Activated naive CD4-positive, alpha-beta T cell treated with anti-CD3 and anti-CD28 coated beads, Interleukin-2, amount 50 U/mL, for 16 hours (primary cell): ENCODE data around the gene CMTR1.

Source experiments
- DNase-seq: peaks from one replicate; pipeline ENCODE4 v3.0.0-alpha.2; 2020

The CMTR1 gene

DNA sequence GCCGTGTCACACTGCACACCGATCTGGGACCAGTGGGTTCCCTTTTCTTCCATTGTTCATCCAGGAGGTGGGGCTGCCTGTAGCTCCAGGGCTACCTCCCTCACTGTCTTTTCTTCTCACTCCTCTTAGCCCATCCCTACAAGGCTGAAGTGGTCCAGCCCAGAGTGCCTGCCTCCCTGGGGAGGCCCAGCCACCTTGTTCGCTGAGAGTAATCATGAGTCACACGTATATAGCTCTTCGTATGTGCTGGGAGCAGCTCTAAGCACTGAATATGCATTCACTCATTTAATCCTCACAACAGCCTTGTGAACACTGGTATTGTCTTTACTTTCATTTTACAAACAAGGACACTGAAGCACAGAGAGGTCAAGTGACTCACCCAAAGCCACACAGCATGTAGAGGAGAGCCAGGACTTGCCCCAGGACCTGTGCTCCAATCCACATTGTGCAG is 81.3 kb downstream of the CMTR1 start:
- peak; percentile 58 for DNase-seq

DNA sequence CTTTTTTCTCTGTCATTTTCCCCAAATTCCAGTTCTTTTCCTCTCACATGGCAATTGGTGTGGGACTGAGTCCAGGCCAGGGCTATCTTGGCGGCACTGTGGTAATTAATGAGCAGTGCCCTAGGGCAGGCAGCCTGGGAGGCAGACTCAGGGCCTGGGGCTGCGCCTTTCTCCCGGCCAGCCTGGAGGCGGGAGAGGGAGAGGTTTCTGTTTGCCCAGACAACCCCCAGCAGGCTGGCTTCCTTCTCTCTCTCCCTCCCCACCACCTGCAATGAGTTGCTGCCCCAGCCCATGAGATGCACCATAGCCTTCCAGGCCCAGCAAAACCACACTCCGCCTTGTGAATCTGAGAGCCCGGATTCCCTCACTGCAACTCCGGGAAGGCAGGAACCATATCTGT is 81.8 kb downstream of the CMTR1 start:
- DNase-seq, result no peak

DNA sequence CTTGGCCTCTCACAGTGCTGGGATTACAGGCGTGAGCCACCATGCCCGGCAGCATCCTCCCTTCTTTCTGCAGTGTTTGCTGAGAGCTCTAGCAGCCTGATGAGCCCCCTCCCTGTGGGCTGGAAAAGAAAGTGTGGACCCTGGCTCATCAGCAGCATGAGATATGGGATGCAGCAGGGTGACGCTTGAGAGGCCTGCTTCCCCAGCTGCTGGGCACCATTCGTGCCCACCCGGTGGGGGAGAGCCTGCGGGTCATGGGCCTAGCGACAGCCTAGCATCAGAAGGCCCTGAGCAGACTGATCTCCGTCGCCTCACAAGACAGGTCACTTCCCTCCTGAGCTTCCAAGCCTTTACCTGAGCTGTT is 82.7 kb downstream of the CMTR1 start:
- no peak for DNase-seq

GRCh38 chr6:37516076-37516919 is 83.3 kb downstream of the CMTR1 start:
- peak; percentile 90 for DNase-seq

DNA sequence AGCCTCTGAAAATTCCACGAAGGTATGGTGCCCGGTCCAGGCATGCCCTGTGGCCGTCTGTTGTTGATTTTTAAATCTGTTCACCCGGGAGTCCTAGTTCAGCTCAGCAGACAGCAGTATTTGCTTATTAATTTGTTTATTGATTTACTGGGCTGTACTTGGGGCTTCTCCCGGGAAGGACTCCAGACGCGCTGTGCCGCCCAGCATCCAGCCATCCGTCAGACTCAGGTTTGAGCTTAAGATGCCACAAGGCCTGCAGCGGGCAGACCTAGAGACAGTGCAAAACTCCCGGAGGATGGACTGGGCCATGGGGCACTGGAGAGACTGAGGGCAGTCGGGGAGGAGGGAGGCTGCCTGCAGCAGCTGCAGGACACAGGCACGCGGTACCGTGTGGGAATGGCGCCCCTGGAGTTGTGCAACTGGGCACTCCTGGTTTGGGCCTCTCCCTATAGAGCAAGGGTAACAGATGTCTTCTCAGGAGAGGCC is 83.9 kb downstream of the CMTR1 start:
- peak; percentile 29 for DNase-seq

DNA sequence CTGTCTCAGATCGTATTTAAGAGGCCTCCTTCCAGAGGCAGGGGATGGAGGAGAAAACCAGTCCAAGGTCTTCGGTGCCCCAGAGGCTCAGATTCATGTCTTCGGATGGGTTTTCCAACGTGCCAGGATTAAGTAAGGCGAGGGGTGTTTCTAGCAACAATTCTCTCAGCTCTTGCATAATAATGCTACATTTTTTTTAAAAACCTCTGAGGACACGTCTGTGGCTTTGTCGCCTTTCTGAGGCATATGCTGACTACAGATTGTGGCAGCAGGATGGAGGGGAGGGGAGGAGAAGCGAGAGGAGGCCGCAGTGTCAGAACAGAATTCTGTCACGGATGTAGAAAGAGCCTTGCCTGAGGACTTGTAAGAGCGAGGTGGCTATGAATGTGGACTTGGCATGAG is 84.4 kb downstream of the CMTR1 start:
- DNase-seq, result peak; percentile 71

DNA sequence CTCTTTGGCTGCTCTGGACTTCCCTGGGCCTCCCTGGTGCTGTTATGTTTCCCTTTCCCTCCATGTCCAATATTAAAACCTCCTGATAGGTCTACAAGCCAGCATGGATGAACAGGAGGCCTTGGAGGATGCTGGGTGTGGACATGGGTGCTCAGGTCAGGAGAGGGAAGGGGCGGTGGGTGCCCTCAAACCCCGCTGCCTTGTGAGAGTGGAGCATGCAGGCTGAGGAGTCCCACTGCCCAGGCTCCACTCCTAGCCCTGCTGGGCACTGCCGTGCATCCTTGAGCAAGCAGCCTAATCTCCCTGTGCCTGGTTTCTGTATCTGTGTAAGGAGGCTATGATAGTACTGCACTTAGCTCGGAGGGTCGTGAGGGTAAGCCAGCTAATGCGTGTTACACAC is 85.1 kb downstream of the CMTR1 start:
- no peak for DNase-seq

GRCh38 chr6:37519461-37519860 is 86.4 kb downstream of the CMTR1 start:
- no peak for DNase-seq

GRCh38 chr6:37520926-37521325 is 87.9 kb downstream of the CMTR1 start:
- no peak for DNase-seq

GRCh38 chr6:37521674-37522073 is 88.7 kb downstream of the CMTR1 start:
- no peak for DNase-seq

GRCh38 chr6:37522836-37523235 is 89.8 kb downstream of the CMTR1 start:
- DNase-seq, result no peak

DNA sequence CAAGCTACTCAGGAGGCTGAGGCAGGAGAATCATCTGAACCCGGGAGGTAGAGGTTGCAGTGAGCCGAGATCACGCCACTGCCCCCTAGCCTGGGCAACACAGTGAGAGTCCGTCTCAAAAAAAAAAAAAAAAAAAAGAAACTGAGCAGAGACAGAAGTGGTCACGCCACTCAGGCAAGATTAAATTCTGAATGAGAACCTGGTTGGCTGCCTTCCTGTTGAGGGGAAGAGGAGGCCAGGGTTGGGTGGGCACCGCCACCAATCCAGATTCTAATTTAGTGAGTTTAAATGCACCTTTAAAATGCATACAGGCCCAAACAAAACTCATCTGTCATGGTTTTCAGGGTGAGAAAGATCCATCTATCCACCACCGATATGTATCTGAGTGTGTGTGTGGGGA is 90.4 kb downstream of the CMTR1 start:
- DNase-seq, result no peak

DNA sequence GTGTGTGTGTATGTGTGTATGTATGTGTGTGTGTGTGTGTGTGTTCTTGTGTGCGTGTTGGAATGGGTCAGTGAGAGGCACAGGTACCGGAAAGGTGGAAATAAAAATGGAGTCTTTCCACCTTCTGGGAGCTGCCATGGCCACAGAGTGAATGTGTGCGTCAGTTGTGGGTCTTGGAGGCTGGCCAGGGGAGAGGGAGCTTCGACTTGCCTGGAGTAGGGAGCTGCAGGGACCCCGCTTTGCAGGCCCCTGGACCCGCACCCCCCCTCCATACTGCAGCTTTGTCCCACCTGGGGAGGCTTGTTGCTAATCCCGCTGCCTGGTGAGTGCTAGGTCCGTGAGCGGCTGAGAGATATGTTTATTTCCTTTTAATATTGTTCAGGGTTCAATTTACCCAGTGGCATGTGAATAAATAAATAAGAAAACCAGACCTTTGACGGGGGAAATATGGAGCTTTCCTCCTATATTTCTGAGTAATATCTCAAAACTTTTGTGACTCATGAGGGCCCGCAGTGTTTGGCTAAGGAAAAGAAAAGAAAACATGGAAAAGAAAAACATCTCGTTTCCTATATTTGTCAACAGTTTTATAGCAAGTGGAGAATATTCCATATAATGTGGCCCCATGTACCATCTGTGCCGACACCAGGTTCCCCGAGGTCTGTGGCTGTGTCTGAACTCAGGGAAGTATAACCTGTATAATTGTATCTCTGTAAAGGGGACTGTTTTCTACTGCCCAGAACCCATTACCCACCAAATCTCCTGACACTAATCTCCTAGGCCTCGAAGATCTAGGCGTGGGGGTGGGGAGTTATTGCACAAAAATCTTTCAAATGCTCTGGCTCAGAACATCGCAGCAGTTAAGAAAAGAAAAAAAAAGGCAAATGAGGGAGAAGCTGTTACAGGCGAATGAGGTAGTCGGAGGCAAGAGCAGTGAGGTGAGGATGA is 91.3 kb downstream of the CMTR1 start:
- DNase-seq, result no peak

DNA sequence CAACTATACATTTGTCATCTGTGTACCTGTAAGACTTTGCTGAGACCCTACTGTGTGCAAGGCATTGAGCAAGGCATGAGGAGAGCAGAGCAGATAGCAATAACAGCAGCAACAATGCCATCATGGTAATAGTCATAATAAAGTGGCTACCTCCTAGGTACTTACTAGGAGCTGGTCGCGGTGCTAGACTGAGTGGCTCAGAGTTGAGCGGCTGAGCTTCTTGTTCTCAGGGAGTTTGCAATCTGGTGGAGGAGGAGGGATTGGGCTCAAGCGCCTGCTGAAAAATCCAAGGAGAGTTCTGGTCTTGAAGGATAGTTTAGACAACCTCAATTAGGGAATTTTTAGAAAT is 91.9 kb downstream of the CMTR1 start:
- no peak for DNase-seq

DNA sequence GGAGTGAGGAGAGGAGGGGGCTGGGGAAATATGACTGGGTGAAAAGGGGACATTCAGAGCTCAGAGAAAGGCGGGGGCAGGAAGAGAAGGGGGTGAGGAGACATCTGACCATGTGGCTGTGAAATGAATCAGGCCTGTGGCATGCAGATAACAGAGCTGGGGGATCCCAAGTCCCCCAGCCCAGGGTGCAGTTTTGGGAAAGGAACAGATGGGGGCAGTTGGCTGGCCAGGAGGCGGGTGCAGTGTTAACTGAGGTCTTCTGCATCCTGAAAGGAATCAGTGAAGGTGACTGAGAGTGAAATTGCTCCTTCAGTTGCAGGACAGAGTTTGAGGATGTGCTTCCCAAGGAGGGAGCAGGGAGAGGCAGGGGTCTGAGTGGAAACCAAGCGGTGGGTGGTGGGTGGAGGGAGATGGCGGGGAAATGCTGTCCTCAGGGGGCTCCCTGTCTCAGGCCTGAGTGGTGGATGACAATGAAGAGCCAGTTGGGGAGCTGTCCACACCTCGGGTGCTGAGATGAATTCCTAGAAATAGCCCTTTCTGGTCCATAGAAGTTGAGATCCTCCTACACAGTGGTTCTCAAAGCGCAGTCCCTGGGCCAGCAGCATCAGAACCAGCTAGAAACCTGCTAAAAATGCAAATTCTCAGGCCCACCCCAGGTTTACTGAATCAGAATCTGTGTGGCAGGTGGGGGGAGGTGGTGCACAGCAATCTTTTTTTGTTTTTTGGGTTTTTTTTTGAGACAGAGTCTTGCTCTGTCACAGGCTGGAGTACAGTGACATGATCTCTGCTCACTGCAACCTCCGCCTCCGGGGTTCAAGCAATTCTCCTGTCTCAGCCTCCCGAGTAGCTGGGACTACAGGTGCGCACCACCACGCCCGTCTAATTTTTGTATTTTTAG is 92.7 kb downstream of the CMTR1 start:
- no peak for DNase-seq

DNA sequence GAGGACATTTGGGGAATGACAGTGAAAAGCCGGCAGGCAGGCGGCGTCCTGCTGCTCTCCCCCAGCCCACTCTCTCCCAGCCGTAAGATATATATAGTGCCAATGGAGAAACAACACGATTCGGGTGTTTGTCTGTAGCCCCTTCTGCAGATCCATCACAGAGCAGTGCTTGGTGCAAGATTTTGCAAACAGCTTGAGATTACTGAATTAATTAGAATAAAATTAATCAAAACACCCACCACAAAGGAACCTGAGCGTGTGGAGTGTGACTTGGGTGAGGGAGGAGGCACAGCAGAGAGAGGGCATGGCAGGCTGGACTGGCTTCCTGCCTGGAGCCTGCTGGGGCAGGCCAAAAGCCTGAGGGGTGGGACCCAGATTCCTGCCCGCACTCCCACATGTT is 95.5 kb downstream of the CMTR1 start:
- no peak for DNase-seq

- DNase-seq, result no peak
These were observed 97.3 kb downstream of the CMTR1 start for GRCh38 chr6:37530297-37530696.

DNA sequence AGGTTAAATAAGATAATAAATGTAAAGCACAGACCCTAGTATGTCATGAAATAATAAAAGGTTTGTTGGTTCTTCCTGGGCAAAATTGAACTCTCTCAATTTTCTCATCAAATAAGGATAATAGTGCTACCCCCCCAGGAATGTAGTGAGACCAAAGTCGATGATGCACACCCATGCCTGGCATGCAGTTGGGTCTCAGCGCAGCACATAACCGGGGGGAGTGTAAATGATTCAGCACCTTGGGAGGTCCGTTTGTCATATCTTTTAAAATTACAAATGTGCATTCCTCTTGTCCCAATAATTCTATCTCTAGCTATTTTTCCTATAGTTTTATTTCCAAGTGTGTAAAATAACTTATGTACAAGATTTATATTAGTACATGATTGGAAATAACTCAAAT is 98.0 kb downstream of the CMTR1 start:
- no peak for DNase-seq
